Measurements from ENCODE around the gene STPG4. TPM values are rescaled to one million over a fixed set of nuclear protein-coding genes. Genes with fewer than 3 reads are reported as not detected.

Gene STPG4
- total and polyA plus RNA-seq, 2 donors from 2014 or later = not detected

DNA sequence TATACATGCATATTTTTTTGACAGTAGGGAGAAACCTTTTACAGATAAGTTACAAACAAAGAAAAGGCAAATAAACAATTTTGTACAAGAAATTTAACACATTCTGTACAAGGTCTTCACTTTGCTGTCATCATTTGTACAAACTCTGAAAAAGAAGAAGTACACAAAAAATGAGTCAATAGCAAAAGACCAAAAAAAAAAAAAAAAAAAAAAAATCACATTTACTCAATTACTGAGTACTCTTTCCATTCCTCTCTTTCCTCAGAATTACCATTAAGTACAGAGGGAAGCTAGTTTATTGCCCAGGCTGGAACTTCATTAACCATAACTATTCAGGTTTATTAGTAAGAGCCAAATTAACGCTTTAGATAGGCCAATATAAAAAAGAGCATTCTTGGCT, 5.6 kb upstream of the STPG4 start:
- no peak overlapping the region for H3K27ac ChIP-seq (ENCODE audit: low read depth in 2 of 2, low read length in 2 of 2)
- FAIRE-seq (no peak), DNase-seq (no peak)
- no peak overlapping the region for H3K9ac ChIP-seq (ENCODE audit: low read length in 3 of 3)
- intact Hi-C loops (cut with DNase I) = no loop called here
- peaks cover 13 to 36% (median 16%) of the 10 kb centered on the region in 3 donors for H3K36me3 ChIP-seq (ENCODE audit: control insufficient read depth in 2 of 3, insufficient read depth in 3 of 3, low read length in 3 of 3)
- TF ChIP-seq, protein P1, sequence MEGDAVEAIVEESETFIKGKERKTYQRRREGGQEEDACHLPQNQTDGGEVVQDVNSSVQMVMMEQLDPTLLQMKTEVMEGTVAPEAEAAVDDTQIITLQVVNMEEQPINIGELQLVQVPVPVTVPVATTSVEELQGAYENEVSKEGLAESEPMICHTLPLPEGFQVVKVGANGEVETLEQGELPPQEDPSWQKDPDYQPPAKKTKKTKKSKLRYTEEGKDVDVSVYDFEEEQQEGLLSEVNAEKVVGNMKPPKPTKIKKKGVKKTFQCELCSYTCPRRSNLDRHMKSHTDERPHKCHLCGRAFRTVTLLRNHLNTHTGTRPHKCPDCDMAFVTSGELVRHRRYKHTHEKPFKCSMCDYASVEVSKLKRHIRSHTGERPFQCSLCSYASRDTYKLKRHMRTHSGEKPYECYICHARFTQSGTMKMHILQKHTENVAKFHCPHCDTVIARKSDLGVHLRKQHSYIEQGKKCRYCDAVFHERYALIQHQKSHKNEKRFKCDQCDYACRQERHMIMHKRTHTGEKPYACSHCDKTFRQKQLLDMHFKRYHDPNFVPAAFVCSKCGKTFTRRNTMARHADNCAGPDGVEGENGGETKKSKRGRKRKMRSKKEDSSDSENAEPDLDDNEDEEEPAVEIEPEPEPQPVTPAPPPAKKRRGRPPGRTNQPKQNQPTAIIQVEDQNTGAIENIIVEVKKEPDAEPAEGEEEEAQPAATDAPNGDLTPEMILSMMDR (IDR thresholded peaks at IDR 0.05; ENCODE audit: borderline replicate concordance, extremely low read depth, insufficient read depth) = no peak
- H3K27me3 ChIP-seq (ENCODE audit: control insufficient read depth, insufficient read depth, low read length) = no peaks in the 10 kb centered on the region
- no peaks in the 10 kb centered on the region for H3K9me3 ChIP-seq (ENCODE audit: control insufficient read depth in 2 of 3, insufficient read depth in 1 of 3, low read length in 3 of 3)
- H3K4me1 ChIP-seq (ENCODE audit: control insufficient read depth in 2 of 3, insufficient read depth in 2 of 3, low read depth in 1 of 3, low read length in 3 of 3) = no peaks in the 10 kb centered on the region
- H3K4me3 ChIP-seq (ENCODE audit: low read length in 3 of 3) = no peak overlapping the region

DNA sequence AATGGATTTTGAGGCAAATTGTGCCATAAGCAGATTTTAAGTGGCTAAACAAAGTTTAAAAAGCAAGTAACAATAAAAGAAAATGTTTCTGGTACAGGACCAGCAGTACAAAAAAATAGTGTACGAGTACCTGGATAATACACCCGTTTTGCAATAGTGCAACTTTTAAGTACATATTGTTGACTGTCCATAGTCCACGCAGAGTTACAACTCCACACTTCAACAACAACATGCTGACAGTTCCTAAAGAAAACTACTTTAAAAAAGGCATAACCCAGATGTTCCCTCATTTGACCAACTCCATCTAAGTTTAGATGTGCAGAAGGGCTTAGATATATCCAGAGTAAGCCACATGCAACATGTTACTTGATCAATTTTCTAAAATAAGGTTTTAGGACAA, 5.1 kb upstream of the STPG4 start:
- TF ChIP-seq, protein P1 (IDR thresholded peaks at IDR 0.05; ENCODE audit: borderline replicate concordance, extremely low read depth, insufficient read depth) = no peak
- H3K27ac ChIP-seq (ENCODE audit: low read depth in 2 of 2, low read length in 2 of 2) = no peak overlapping the region
- no peaks in the 10 kb centered on the region for H3K27me3 ChIP-seq (ENCODE audit: control insufficient read depth, insufficient read depth, low read length)
- DNase-seq (no peak), FAIRE-seq (no peak)
- H3K9me3 ChIP-seq (ENCODE audit: control insufficient read depth in 2 of 3, insufficient read depth in 1 of 3, low read length in 3 of 3) = no peaks in the 10 kb centered on the region
- H3K4me3 ChIP-seq (ENCODE audit: low read length in 3 of 3) = no peak overlapping the region
- intact Hi-C loops (cut with DNase I) = no loop called here
- H3K4me1 ChIP-seq (ENCODE audit: control insufficient read depth in 2 of 3, insufficient read depth in 2 of 3, low read depth in 1 of 3, low read length in 3 of 3) = no peaks in the 10 kb centered on the region
- peaks cover 13 to 36% (median 16%) of the 10 kb centered on the region in 3 donors for H3K36me3 ChIP-seq (ENCODE audit: control insufficient read depth in 2 of 3, insufficient read depth in 3 of 3, low read length in 3 of 3)
- H3K9ac ChIP-seq (ENCODE audit: low read length in 3 of 3) = no peak overlapping the region

DNA sequence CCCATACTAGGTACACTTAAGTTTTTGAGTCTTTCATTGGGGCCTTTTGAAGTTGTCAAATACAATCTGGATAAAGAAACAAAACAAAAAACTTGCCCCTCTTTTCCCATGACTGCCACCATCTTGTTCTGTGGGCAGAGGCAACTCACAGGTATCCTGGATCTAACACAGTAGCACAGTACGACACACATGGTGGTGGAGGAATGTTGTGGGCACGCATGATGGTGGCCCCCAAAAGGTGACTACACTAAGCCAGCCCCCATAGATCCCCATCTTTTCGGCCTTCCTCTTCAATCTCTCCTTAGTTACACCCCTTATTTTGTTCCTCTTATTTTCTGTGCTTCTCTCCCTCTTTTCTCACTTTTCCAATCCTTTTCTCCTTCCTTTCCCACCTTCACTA, 4.5 kb upstream of the STPG4 start:
- Histone ChIP-seq H3K9ac (ENCODE audit: low read length in 3 of 3) (no peak overlapping the region), H3K4me1 (ENCODE audit: control insufficient read depth in 2 of 3, insufficient read depth in 2 of 3, low read depth in 1 of 3, low read length in 3 of 3) (no peaks in the 10 kb centered on the region), H3K27me3 (ENCODE audit: control insufficient read depth, insufficient read depth, low read length) (no peaks in the 10 kb centered on the region), H3K27ac (ENCODE audit: low read depth in 2 of 2, low read length in 2 of 2) (no peak overlapping the region), H3K9me3 (ENCODE audit: control insufficient read depth in 2 of 3, insufficient read depth in 1 of 3, low read length in 3 of 3) (no peaks in the 10 kb centered on the region), H3K4me3 (ENCODE audit: low read length in 3 of 3) (no peak overlapping the region), H3K36me3 (ENCODE audit: control insufficient read depth in 2 of 3, insufficient read depth in 3 of 3, low read length in 3 of 3) (peaks cover 13 to 31% (median 16%) of the 10 kb centered on the region in 3 donors)
- TF ChIP-seq, protein P1 (IDR thresholded peaks at IDR 0.05; ENCODE audit: borderline replicate concordance, extremely low read depth, insufficient read depth) = no peak
- intact Hi-C loops (cut with DNase I) = no loop called here
- FAIRE-seq = no peak
- DNase-seq = no peak

DNA sequence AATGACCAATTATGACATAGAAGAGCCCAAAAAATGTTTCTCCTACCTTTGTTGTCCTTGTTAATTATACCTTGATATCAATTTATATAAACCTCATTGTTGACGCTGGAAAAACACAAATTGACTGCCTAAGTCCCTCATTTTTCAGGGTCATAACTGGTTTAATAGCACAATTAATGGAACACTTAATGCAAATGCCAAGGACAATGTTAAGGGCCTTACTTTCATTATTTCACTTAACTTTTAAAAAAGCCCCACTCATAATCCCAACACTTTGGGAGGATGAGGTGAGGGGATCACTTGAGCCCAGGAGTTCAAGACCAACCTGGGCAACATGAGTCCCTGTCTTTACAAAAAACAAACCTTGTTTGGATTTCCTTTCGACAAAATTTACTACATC, 3.5 kb upstream of the STPG4 start:
- FAIRE-seq (no peak), DNase-seq (no peak)
- Histone ChIP-seq H3K9me3 (ENCODE audit: control insufficient read depth in 2 of 3, insufficient read depth in 1 of 3, low read length in 3 of 3) (no peaks in the 10 kb centered on the region), H3K27me3 (ENCODE audit: control insufficient read depth, insufficient read depth, low read length) (no peaks in the 10 kb centered on the region), H3K9ac (ENCODE audit: low read length in 3 of 3) (no peak overlapping the region), H3K27ac (ENCODE audit: low read depth in 2 of 2, low read length in 2 of 2) (no peak overlapping the region), H3K36me3 (ENCODE audit: control insufficient read depth in 2 of 3, insufficient read depth in 3 of 3, low read length in 3 of 3) (peaks cover 13 to 30% (median 16%) of the 10 kb centered on the region in 3 donors), H3K4me1 (ENCODE audit: control insufficient read depth in 2 of 3, insufficient read depth in 2 of 3, low read depth in 1 of 3, low read length in 3 of 3) (no peaks in the 10 kb centered on the region), H3K4me3 (ENCODE audit: low read length in 3 of 3) (no peak overlapping the region)
- TF ChIP-seq, protein P1 (IDR thresholded peaks at IDR 0.05; ENCODE audit: borderline replicate concordance, extremely low read depth, insufficient read depth) = no peak
- intact Hi-C loops (cut with DNase I) = no loop called here

Measured in kidney (tissue), 14 donors.